ES-I3 (cell line): Measurements from ENCODE around the gene SNRNP200.

Experiments
- H3K36me3 ChIP-seq: 2 replicates; pipeline ENCODE4 v1.6.1; 2013; ENCODE audit warnings: mild to moderate bottlenecking, low read length, control low read depth, moderate library complexity; ENCODE audit not compliant: insufficient read depth
- H3K4me1 ChIP-seq: 2 replicates; pipeline ENCODE4 v1.6.1; 2013; ENCODE audit warnings: mild to moderate bottlenecking, control low read depth, low read length; ENCODE audit not compliant: insufficient read depth
- H3K9ac ChIP-seq: 2 replicates; pipeline ENCODE4 v1.6.1; 2013; ENCODE audit warnings: low read depth, mild to moderate bottlenecking, low read length, moderate library complexity
- H3K9me3 ChIP-seq: 2 replicates; pipeline ENCODE4 v1.6.1; 2013; ENCODE audit warnings: mild to moderate bottlenecking, low read length, moderate library complexity; ENCODE audit not compliant: control insufficient read depth, insufficient read depth

The SNRNP200 gene

DNA sequence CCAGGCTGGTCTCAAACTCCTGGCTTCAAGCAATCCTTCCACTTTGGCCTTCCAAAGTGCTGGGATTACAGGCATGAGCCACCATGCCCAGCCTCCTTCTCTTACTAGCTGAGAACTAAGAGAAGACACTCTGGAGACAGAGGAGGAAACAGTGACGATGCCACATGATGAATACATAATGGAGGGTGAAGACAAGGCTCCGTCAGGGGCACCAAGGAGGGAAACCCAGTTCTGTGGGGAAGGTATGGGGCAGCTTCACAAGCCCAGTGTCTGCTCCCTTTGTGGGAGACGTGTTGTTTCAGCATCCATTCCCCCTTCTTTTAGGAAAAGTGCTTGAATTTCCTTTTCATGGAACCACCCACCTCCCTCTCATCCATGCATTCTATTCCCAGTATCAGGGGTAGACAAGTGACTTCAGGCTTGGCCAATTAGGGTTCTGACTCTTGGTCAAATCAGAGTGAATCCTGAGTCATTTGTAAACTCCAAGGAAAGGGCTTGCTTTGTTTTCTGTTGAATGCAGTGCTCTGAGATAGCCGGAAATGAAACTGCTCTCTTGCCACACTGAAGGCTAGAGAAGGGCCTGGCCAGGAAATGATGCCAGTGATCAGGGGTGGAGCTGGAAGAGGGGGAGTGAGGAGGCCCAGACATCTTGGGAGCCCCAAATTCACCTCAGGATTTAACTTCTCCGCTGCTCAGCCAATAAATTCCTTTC, 63.3 kb downstream of the SNRNP200 start:
- Histone ChIP-seq H3K9ac (no peak overlapping the region), H3K4me1 (no peaks in the 10 kb centered on the region; the same call in 1 of the 2 replicates), H3K9me3 (no peaks in the 10 kb centered on the region), H3K36me3 (no peaks in the 10 kb centered on the region; the same call in 1 of the 2 replicates)

DNA sequence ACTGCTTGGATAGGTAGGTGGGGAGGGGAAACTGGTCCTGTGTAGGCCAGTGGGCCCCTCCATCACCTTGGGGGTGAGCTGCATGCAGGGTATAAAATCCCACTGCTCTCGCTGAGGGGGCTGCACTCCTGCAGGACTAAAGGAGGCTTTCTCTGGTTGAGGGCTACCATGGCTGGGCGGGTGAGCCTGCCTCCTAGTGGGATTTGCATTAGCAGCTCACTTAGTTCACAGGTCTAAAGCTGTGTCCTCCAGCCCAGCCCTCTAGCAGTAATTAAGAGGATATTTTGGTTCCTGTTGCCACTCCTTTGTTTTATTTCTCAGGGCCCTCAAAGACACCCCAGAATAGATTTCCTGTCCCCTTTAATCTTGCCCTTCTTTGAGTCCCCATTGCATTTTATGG, 64.1 kb downstream of the SNRNP200 start:
- no peak overlapping the region for H3K9ac ChIP-seq
- no peaks in the 10 kb centered on the region; the same call in 1 of the 2 replicates for H3K4me1 ChIP-seq

DNA sequence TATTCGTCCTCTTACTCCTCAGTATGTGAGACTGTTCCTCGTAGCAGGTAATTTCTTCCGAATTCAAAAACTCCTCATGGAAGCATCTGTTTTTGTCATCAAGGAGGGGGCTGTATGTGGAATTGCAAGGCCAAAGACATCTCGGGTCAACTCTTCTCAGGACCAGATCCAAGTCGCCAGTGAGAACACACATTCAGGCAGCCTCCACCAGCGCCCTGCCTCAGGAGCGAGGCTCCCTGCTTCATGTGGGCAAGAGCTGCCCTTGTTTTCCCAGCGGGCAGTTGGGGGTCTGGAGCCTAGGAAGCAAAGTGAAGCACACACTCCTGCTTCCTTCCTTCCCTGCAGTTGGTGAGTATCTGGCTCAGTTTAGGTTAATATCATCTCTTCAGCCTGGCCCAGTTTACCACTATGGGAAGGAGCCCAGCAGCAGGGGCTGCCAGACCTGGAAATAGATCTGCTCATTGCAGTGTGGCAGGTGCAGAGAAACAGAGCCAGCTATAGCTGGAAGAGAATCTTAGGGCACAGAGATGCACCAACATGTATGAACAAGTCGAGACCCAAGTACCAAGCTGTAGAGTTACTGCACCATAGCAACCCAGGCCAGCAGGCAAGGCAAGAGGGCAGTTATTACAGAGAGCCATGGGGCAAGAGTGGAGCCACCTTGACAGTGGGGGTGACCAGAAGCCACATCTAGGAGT, 64.9 kb downstream of the SNRNP200 start:
- Histone ChIP-seq H3K9ac (no peak overlapping the region), H3K4me1 (no peaks in the 10 kb centered on the region; the same call in 1 of the 2 replicates), H3K9me3 (no peaks in the 10 kb centered on the region), H3K36me3 (no peaks in the 10 kb centered on the region; the same call in 1 of the 2 replicates)

More for the DNA sequence above, 64.1 kb downstream of the SNRNP200 start:
- no peaks in the 10 kb centered on the region for H3K9me3 ChIP-seq
- no peaks in the 10 kb centered on the region; the same call in 1 of the 2 replicates for H3K36me3 ChIP-seq

DNA sequence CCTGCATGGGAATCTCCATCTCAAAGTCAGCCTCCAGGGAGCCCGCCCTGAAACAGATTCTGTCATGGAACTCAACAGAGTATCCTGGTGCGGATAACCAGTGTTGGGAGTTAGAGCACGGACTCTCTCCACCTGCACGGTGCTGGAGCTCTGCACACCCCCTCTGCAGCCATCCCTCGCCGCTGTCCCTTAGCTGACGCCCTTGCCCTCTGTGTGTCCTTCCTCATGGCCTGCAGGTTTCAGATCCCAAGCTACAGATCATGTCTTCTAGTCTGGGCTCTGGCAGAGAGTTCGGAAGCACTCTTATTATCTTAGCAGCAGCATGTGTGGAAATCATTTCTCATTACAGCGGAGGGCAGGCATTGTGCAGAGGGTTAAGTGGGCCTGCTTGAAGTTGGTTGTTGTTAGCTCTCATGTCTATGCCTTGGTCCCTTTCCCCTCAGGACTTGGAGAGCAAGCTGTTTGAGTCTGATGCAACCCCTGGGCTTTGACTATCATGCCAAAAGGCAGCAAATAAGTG, 65.5 kb downstream of the SNRNP200 start:
- Histone ChIP-seq H3K9me3 (no peaks in the 10 kb centered on the region), H3K36me3 (no peaks in the 10 kb centered on the region), H3K4me1 (no peaks in the 10 kb centered on the region; the same call in 1 of the 2 replicates), H3K9ac (no peak overlapping the region)

DNA sequence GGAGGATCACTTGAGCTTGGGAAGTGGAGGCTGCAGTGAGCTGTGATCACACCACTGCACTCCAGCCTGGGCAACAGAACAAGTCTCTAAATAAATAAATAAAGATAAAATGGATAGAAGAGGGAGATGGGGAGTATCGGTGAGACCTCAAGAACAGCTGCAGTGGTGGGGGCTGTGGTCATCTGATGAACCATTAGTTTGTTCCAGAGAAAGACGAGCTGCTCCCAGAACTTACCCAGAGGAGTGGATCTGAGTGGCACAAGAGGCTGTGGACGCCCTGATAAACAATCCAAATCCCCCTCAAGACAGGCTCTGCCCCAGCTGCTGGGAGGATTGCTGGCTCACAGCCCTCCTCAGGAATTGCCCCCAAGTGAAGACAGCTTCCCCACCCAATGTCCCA, 66.3 kb downstream of the SNRNP200 start:
- no peak overlapping the region for H3K9ac ChIP-seq

DNA sequence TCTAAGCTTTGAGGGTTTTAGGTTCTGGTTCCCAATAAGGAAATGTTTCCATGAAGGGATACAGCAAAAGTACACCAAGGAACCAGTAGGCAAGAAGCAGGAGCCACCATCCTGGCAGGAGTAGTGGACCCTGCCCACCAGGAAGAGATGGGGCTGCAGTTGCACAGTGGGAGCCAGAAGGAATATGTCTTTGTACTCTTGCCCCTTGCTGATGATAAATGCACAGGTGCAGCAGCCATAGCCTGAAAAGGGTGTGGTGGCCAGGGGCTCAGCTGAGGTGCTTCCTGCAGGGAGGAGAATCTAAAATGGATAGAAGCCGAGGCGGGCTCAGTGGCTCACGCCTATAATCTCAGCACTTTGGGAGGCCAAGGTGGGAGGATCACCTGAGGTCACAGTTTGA, 67.1 kb downstream of the SNRNP200 start:
- H3K9ac ChIP-seq, result no peak overlapping the region
- no peaks in the 10 kb centered on the region for H3K36me3 ChIP-seq
- H3K9me3 ChIP-seq, result no peaks in the 10 kb centered on the region
- H3K4me1 ChIP-seq, result no peaks in the 10 kb centered on the region; the same call in 1 of the 2 replicates

More for the DNA sequence above, 66.3 kb downstream of the SNRNP200 start:
- no peaks in the 10 kb centered on the region for H3K36me3 ChIP-seq
- no peaks in the 10 kb centered on the region for H3K9me3 ChIP-seq
- no peaks in the 10 kb centered on the region; the same call in 1 of the 2 replicates for H3K4me1 ChIP-seq

DNA sequence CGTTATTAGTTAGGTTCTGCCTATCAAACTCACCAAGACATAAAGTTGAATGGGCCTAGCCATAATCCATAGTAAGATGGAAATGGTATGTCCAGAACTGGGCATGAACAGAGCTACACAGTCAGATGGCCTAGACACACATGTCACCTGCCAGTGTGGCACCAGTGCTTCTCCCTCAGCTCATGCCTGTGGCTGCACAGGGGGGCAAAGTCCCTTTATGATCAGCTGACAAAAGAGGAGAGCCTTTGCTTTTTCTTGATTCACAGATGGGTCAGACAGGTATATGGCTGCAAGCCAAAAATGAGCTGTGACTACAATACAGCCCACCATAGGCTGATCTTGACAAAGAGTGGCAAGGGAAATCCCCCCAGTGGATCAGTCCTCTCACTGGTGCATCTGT, 68.5 kb downstream of the SNRNP200 start:
- Histone ChIP-seq H3K9ac (no peak overlapping the region), H3K36me3 (no peaks in the 10 kb centered on the region), H3K4me1 (no peaks in the 10 kb centered on the region), H3K9me3 (no peaks in the 10 kb centered on the region)

DNA sequence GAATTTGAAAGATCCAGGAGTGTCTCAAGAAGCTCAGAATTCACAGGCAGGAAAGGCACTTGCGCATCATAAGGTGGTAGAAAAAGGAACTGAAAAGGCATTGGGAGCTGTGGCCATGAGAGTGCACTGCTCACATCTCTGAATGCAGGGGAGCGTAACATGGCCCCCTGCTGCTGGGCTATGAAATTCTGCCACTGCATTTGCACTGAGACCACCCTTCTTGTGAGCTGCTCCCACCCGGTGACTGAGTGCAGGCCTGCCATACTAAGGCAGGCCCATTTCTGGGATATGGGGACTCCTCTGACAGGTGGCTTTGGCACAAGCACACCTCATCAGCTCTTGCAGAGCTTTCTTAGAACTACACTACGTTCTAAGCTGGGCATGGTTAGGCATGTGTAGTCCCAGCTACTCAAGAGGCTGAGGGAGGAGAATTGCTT, 71.4 kb downstream of the SNRNP200 start:
- no peaks in the 10 kb centered on the region for H3K36me3 ChIP-seq
- no peaks in the 10 kb centered on the region for H3K4me1 ChIP-seq
- no peak overlapping the region for H3K9ac ChIP-seq
- H3K9me3 ChIP-seq, result no peaks in the 10 kb centered on the region

DNA sequence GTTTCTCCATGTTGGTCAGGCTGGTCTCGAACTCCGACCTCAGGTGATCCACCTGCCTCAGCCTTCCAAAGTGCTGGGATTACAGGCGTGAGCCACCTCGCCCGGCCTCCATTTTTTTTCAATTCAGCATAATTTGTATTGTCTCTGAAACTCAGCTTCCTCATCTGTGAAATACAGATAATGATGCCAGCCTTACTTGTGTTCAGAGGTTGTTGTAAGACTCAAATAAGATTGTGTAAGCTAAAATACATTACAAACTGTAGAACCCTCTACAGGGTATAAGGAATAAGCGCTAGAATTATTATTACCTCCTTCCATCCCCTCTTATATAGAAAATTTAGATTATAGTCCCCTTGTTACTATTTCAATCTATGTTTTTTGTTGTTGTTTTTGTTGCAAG, 71.9 kb downstream of the SNRNP200 start:
- no peaks in the 10 kb centered on the region for H3K36me3 ChIP-seq
- no peaks in the 10 kb centered on the region for H3K4me1 ChIP-seq
- H3K9ac ChIP-seq, result no peak overlapping the region
- H3K9me3 ChIP-seq, result no peaks in the 10 kb centered on the region

DNA sequence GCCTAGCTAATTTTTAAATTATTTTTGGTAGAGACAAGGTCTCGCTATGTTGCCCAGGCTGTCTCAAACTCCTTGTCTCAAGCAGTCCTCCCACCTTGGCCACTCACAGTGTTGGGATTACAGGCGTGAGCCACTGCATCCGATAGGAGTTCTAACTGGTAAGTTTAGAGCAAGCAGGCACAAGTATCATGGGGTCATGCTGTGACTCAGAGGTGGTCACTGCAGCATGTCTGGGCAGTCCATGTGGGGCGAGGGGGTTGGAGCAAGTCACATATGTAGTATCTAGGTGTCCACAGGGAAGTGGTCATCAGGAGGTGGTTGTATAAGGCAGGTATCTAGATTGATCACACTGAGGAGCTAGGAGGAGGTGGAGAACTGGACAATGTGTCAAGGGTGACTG, 74.0 kb downstream of the SNRNP200 start:
- Histone ChIP-seq H3K9me3 (no peaks in the 10 kb centered on the region), H3K4me1 (no peaks in the 10 kb centered on the region), H3K36me3 (no peaks in the 10 kb centered on the region), H3K9ac (no peak overlapping the region)

DNA sequence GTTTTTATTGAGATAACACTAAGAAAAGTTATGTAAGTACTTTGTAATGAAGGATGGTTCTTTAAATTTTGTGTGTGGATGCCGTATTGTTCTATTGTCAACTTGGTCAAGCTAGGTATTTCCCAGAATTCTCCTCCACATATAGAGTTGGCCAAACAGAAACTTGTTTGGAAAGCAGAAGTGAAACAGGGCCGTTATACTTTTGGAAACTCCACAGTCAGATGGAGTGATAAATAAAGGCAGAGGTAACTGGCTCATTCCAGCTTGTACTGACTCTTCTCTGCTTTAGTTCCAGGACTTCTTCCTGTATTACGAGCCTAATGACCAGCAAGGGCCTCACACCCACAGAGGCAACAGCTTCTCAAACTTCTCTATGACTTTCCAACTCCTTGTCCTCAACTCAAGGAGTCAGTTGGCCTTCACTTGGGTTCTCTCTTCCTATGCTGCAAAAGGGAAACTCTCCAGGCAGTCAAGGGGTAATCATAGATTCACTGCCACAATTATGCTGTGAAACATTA, 80.3 kb downstream of the SNRNP200 start:
- H3K4me1 ChIP-seq, result no peaks in the 10 kb centered on the region
- H3K36me3 ChIP-seq, result no peaks in the 10 kb centered on the region
- no peak overlapping the region for H3K9ac ChIP-seq
- no peaks in the 10 kb centered on the region for H3K9me3 ChIP-seq
